HEK293T (cell line): Measurements from ENCODE around the gene CD109.

Experiments used
- BHLHE40 ChIP-seq: fragments of 450-650 bp; IDR thresholded peaks from 2 replicates; pipeline ENCODE4 v1.6.1; 2016; ENCODE audit warnings: mild to moderate bottlenecking, moderate library complexity, borderline replicate concordance
- ELF4 ChIP-seq: fragments of 450-650 bp; IDR thresholded peaks from 2 replicates; pipeline ENCODE4 v1.6.1; 2017; ENCODE audit warnings: antibody characterized with exemption
- FOXK2 ChIP-seq: fragments of 450-650 bp; IDR thresholded peaks from 2 replicates; pipeline ENCODE4 v1.6.1; 2016; ENCODE audit warnings: mild to moderate bottlenecking
- FOXM1 ChIP-seq: fragments of 450-650 bp; IDR thresholded peaks from 2 replicates; pipeline ENCODE4 v1.6.1; 2017; ENCODE audit warnings: mild to moderate bottlenecking, borderline replicate concordance
- HDGF ChIP-seq: fragments of 450-650 bp; IDR thresholded peaks from 2 replicates; pipeline ENCODE4 v1.6.1; 2017; ENCODE audit warnings: antibody characterized with exemption, borderline replicate concordance
- NFRKB ChIP-seq: fragments of 450-650 bp; IDR thresholded peaks from 2 replicates; pipeline ENCODE4 v1.6.1; 2016; ENCODE audit warnings: mild to moderate bottlenecking, moderate library complexity
- SP1 ChIP-seq: fragments of 450-650 bp; IDR thresholded peaks from 2 replicates; pipeline ENCODE4 v1.6.1; 2017
- SUZ12 ChIP-seq: fragments of 450-650 bp; IDR thresholded peaks from 2 replicates; pipeline ENCODE4 v1.6.1; 2016; ENCODE audit warnings: mild to moderate bottlenecking
- TARDBP ChIP-seq: fragments of 450-650 bp; IDR thresholded peaks from 2 replicates; pipeline ENCODE4 v1.6.1; 2016

DNA sequence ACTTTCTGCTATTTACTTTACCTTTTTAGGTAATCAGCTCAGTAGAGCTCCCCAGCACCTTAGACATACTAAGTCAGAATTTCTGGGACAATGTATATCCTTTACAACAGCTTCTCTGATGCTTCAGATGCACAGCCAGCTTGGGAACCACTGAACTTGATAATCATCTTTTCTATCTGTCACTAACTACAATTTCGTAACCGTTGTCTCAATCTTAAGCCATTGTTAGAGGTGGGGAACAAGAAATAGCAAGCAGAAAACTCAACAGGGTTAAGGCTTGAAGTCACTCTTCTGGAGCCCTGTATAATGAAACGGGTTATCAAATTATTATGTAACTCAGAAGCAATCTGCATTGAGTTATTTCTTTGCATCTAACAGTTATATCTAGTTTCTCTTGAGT is 47.1 kb downstream of the CD109 start:
- TF ChIP-seq ELF4, result no peak
- no peak for TF ChIP-seq HDGF
- no peak for TF ChIP-seq FOXM1
- TF ChIP-seq SUZ12, result no peak
- no peak for TF ChIP-seq BHLHE40
- no peak for TF ChIP-seq FOXK2
- no peak for TF ChIP-seq NFRKB
- TF ChIP-seq SP1, result no peak
- no peak for TF ChIP-seq TARDBP
